Measurements from ENCODE around the gene ISLR. TPM values are rescaled to one million over a fixed set of nuclear protein-coding genes. Genes with fewer than 3 reads are reported as not detected.

Gene ISLR
- total RNA-seq, 1 donor from 2014 or later = not detected

DNA sequence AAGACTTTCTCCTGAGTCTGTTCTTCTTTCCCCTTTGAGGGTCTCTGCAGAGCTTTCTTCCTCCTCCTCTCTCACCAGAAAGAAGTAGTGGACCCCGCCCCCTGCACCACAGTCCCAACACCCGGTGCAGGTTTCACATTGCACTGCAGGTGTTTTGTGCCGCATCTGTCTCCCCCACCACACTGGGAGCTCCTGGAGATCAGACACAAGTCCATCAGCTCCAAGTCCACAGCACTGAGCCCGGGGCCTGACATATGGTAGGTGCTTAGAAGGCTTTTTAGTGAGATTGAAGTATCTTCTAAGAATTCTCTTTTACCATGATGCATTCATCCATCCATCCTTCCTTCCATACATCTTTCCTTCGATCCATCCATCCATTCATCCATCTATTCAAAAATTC, 19.2 kb downstream of the ISLR start:
- DNase-seq (ENCODE audit: low read depth in 2 of 2) = no peak

DNA sequence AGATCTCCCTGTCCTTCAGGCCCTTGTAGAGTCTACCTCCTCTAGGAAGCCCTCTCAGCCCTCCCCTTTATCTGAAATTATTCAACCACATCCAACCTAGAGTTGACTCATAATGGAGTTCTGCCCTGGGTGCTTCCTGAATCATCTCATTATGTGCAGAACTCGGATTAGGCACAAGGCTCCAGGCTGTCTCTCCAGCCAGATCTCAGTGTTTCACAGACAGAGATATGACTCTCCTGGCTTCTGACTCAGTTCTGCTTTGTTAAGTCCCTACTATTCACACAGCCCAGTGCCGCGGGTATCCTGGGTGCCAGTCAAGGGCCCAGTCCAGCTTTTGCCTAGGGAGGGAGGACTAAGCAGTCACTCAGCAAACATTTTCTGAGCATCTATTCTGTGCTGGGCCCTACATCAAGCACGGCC, 19.8 kb downstream of the ISLR start:
- DNase-seq (ENCODE audit: low read depth in 2 of 2) = peak; percentile 6 to 68

DNA sequence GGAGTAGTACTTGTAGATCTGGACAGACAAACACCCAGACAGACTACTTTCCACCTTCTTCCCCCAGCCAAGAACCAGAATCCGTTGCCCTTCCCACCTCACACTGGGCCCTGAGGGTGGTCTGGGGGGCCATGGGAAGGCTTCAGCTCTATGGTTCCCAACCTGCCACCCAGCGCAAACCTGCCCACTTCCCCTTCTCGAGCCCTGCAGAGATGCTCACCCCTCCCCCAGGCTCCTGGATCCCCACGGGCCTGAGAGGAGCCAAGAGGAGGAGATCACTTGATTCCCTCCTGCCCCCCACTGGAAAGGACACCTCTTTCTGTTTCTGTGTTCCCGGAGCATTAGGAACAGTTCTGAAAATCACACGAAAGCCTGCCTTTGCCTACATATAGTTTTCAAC, 20.4 kb downstream of the ISLR start:
- DNase-seq (ENCODE audit: low read depth in 2 of 2) = no peak

DNA sequence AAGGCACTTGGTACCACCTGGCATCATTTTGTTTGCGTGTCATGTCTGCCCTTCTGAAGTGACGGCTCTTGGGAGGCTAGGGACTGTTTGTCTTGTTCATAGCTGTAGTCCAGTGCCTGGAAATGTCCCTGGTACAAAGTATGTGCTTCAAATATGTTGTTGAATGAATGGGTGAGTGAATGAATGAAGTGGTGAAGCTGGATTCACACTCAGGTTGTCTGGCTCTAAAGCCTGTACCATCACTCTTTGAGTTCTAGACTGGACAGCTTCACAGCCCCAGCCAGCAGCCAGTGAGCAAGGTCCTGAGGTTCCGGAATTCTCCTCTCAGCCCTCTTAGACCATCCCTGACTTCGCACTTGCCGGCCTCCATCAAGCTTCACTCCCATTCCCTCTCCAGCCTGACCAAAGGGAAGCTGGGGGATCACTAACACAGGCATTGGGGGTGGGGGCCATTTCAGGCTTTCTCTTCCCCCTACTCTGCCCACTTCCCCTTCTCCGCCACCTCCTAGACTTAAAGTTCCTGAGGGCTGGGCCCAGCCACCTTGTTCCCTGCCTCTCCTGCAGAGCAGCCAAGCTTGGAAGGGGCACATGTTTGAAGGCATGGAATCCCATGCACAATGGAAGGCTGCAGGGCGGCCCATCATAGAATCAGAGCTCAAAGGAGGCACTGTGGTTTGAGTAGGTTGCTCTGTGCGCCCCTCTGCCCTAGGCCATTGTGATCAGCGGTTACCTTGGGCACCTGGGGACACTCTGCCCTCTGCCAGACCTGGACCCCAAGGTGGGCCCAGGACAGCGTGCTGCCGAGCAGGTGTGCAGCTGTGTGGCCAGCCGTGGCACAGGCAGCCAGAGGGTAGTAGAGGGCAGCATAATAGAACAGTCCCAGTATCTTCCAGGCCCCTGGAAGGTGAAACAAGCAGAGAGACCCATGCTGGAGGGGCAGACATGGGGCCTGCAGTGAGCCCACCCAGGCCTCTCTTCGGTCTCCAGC, 21.4 kb downstream of the ISLR start:
- no peak for DNase-seq (ENCODE audit: low read depth in 2 of 2)

- DNase-seq (ENCODE audit: low read depth in 2 of 2) = peak; percentile 29 to 55
These were observed 22.7 kb downstream of the ISLR start for GRCh38 chr15:74196175-74196574.

DNA sequence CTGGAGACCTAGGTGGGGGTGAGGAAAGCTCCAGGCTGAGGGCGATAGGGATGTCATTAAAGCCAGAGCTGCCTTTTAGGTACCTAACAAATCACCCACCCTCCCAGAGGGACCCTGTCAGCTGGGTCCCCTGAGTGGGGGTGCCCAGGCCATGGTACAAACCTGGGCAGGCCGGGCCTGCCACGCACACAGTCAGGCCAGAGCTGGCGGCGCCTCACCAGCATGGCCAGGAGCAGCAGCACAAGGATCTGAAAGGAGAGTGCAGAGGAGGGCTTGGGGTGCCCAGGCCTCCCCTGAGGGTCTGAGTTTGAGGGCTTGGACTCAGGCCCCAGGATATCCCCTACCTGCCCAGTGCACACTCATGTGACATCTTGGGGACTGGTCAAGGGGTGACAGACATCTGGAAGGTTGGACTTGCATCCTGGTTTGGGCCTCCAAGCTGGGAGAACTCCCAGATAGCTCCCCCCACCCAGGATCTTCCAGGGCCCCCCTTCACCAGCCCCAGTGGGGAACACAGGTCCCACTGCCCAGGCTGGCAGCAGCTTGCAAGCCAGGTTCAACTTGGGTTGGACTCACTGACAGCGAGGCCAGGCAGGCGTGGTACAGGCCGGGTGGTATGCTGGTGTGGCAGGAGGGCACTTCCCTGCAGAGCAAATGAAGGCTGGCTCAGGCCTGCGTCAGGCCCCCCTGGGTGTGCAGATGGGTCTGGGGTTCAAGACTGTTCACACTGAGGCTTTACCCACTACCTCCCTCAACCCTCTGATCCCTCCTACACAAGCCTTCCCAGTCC, 23.9 kb downstream of the ISLR start:
- no peak for DNase-seq (ENCODE audit: low read depth in 2 of 2)

DNA sequence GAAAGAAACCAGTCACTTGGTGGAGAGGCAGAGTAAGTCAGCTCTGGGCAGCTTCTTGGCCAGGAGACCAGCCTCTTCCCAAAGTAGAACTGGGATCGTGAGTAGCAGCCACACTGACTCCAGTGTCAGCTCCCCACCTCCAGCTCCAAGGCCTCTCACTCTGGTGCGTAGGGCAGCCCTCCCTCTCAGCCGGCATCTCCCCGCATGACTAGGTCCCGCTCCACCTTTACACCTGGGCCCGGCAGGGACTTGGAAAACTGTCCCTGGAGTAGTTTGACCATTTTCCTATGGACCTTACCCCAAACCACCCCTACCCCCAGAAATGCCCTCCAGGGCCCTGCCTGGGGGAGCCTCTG, 25.8 kb downstream of the ISLR start:
- DNase-seq (ENCODE audit: low read depth in 2 of 2) = no peak

- DNase-seq (ENCODE audit: low read depth in 2 of 2) = peak; percentile 39 to 65
These were observed 26.9 kb downstream of the ISLR start for GRCh38 chr15:74200412-74200815.

DNA sequence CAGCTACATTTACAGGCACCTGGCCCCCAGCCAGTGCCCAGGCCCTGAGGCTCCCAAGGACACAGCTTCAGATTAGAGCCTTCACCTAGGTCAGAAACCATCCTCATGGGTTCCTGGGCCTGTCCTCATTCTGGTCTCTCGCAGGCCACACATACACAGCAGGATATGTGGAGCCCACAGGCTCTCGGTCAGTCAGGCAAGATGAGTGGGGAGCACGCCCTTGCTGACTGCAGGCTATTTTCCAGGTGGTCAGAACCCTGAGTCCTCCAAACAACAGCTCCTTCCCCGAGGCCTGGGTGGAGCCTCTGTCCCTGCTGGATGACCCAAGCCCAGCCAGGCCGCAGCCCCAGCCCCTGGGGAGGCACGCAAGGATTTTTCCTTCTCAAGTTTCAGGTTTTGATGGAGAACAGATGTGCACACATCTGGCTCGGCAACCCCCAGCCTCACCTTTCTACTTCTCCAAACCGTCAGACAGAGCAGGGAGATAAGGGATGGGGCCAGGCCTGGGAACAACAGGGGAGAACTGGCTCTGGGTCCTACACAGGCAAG, 27.4 kb downstream of the ISLR start:
- DNase-seq (ENCODE audit: low read depth in 2 of 2) = peak in 1 of 2 donors; percentile 10

- DNase-seq (ENCODE audit: low read depth in 2 of 2) = no peak
These were observed 28.4 kb downstream of the ISLR start for GRCh38 chr15:74201710-74202420.

GRCh38 chr15:74202452-74203401, 29.2 kb downstream of the ISLR start, which contains the start of gene STRA6:
Gene STRA6, minus strand, starts transcription at chr15:74202787. Its CDS starts 520 bp downstream, at chr15:74202267.
- no peak for DNase-seq (ENCODE audit: low read depth in 2 of 2)

- no peak for DNase-seq (ENCODE audit: low read depth in 2 of 2)
These were observed 30.5 kb downstream of the ISLR start for GRCh38 chr15:74203914-74204431.

GRCh38 chr15:74205582-74205947, 32.1 kb downstream of the ISLR start:
- no peak for DNase-seq (ENCODE audit: low read depth in 2 of 2)

DNA sequence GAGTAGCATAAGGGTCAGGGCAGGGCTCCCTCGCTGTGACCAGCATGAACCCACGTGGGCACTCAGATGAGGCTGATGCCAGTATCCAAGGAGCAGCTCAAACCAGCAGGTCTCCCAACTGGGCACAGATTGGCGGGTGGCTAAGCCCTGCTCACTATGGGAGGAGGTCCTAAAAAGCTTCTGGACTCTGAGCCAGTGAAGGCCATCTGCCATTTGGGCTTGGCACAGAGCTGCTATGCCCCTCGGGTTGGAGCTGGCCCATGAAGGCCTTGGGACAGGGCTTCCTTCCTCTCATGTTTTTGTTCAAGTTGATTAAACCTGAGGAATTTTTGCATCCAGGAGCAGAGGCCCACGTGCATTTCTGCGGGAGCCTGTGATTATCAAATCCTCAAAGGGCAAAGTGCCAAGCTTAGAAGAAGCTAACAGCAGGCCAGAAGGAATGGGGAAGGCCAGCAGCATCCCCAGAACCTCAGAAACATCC, 33.3 kb downstream of the ISLR start:
- no peak for DNase-seq (ENCODE audit: low read depth in 2 of 2)

DNA sequence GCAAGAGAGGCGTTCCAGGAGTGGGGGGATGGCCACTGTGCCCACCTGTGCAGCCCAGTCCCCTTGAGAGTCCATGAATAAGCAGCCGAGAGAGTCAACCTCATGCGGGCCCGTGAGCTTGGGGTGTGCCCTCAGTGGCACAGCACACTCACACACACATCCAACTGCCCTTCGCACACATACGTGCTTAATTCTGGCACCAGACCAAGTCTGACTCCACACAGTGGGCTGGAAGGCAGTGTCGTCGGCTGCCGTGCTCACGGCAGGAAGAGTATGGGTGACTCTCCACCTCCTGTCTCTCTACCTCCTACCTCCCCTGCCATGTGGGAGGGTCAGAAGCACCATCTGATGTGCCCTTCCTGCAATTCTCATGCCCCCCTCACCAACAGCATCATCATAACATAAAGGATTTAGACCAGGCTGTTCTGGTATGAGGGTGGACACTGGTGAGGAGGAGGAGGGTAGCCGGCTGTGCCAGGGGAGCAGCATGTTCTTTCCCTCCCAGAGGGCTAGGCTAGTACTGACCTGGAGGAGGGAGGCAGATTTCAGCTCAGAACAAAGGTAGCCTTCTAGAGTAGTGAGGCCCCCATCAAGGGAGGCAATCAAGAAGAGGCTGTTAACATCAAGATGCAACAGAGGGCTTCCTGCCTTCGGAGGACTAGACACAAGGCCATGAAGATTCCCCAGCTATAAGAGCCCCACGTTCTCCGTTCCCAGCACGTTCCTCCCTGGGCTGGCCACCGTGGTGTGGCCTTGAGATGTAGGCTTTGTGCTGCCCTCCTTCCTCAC, 34.3 kb downstream of the ISLR start:
- DNase-seq (ENCODE audit: low read depth in 2 of 2) = peak; percentile 25 to 68

DNA sequence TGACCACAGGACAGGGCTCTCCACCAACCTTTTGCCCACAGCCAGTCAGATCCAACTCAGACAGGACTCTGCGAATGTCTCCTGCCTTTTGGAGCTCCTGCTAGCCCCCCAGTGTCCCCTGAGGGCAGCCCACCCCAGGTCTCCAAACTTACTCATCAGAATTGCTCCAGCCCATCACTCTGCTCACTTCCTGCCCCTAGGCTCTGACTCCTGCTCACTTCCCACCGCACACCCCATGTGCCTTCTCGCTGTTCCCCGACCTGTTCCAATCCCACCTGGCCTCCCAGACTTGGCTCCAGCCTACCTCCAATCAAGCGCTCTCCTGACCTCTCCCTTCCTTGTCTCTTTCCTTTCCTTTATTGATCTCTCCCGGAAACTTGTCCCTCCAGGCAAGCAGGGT, 35.0 kb downstream of the ISLR start:
- no peak for DNase-seq (ENCODE audit: low read depth in 2 of 2)

DNA sequence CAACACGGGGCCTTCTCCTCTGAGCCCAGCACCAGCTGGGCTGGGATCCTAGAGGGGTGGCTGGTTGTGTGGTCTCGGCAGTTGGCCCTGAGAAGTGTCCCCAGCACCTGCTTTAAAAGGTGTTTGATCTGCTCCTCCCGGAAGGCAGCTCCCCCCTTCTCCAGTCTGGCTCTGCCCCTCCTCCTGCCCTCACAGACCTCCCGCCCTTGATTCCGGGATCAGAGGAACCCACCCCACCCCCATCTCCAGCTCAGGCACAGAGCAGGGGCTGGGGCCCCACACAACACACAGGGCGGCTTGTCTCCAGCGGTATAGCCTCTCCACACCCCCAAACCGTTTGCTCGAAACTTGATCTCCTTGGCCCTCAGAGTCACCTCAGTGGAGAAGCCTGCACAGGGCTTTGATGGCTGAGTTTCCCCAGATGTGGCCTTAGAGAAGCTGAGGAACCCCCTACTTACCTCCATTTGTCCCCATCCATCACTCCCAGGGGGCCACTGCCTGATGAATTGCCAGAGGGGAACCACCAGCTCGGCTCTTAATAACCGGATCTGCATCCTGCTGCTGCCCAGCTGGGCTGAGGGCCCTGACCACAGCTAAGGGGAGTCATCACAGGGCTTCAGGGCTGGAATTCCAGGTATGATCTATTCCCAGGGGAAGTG, 35.5 kb downstream of the ISLR start:
- no peak for DNase-seq (ENCODE audit: low read depth in 2 of 2)

- no peak for DNase-seq (ENCODE audit: low read depth in 2 of 2)
These were observed 36.0 kb downstream of the ISLR start for GRCh38 chr15:74209560-74209958.
